NK-92 treated with Interleukin-12 subunit alpha and Interleukin-12 subunit beta, amount 100 ng/mL, for 24 hours (cell line): ENCODE results near the gene UNC5C.

Experiments
- DNase-seq: peaks from one replicate; lab custom pipeline; 2025; lab: John Stamatoyannopoulos, UW

The UNC5C gene

DNA sequence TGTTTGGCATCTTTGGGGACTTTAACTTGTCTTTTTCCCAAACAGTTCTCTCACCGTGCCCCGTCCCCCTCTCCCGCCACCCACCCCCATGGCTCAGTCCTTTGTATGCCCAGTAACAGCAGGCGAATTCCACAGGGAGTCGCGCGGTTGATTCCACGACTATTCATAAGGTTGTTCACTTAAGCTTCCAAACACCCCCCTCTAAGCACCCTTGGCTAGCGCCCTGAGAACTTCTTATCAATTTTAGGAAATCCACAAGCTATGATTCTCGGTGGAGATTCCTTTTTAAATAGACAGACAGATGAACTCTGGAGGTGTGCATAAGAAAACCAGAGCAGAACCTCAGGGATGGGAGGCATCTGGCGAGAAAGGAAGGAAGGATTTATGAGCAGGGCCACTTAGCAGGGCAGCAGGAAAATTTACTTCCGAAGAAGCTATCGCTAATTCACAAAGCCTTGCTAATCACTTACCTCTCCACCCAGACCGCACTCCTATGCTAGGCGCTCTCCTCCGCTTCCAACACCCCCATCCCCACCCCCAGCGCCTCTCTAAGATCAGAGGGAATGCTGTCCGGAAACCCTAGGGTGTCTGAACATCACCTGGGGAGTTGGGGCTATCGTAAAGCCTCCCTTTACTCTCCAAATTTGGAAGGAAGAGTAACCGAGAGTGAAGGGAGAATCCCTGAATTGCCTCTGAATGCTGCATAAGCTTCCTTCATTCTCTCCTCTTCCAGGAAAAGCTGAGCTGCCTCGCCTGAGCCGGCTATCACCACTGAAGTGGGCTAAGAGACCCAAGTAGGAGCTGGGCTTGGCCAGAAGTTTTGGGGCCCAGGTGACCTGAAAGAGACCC lies 1.7 kb downstream of the UNC5C start:
- DNase-seq, result no peak

DNA sequence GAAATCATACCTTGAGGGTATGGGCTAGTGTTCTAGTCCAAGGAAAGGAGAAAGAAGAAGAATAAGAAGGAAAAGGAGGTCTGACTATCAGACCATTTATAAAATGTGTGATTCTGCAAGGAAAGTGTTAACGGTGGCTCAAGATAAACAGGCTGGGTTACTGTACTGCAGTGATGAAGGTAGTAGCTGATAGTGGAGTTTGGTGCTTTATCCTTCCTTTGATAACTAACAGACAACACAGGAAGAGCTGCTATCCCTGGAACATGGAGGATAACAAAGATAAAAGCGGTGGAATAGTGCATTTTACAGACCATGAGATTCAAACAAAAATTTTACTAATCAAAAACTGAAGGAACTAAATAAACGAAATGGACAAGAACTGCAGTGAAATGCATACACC lies 2.6 kb downstream of the UNC5C start:
- DNase-seq, result no peak

DNA sequence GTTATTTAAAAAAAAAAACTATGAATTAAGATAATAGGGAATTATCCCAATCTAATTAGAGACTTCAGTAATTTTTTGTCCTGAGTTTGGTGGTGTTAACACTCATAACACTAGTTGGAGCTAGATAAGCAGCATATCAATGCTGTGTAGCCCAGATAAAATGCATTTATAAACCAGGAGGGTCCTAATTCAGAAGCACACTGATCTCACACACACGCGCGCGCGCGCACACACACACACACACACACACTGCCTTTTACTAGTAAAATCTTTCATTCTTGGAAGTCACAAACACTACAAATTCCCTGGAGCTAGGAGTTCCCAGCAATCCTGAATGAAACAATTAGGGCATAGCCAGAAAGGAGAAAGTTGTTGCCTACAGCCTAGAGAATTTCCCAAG lies 3.2 kb downstream of the UNC5C start:
- DNase-seq, result no peak

DNA sequence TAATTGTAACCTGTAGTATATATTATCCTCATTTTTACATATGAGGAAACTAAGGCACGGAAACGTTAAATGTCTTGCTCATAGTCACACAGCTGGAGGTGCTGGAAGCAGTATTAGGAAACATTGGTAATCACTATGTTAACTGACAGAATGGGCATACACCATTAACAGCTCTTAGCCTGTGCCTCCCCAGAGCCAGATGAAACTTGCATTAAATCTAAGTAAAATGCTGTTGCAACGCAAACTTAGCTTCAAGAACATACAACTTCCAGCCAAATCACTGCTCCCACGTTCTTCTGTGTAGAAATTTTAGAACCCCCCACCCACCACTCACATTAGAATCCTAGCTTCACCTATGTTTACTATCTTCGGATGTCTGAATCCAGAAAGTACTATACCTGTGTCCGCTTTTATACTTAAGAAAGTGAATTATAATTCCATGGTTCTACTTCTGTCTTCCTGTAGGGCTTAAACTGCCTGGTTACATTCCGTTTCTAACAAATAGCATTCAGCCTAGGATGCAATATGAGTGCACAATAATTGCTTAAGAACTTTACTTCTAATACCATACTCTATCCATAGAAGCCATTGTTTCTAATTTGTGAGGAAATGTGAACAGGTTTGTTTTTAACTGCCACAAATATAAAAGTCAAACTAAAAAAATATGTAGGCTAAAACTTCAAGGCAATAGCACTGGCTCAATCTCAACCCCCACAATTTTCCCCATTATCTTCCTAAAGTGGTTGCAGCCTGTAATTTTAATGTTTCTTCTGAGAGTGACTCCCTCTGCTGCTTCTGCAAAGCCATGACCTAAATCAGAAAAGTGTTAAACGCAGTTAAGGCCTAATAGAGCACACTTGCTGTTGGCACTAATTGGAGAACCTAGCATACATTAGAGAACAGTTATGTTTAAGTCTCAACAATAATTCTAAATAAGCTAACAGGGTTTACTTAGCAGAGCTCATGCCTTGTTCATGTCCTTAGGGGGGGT lies 4.4 kb downstream of the UNC5C start:
- no peak for DNase-seq

DNA sequence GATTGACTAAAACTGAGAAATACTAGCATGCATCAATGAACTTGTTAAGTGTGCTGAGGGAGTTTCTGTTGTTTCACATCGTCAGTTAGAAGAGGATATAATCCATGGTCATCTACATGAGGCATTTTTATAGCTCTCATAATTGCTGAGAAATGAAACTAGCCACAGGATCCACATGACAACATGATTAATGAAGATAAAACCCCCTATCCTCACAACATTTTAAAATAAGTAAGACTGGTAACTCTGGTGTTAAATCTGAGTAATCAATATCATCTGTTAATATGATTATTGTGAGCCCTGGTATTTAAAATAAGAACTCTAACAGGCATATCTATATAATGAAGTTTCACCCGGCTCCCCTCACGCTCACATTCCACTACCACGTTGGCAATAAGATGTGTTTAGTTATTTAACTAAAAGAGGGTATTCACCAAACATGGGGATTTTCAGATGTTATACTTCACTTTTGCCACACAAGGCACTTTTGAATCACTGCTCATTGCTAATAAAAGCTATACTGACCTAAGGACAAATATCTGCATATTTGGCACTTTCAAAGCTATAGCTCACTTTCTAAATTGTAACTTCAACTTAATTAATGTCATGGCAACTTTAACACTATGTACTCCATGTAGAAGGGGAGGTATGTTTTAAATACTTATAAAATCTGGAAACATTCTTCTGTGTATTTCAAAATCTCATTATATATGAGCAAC lies 6.7 kb downstream of the UNC5C start:
- DNase-seq, result no peak

DNA sequence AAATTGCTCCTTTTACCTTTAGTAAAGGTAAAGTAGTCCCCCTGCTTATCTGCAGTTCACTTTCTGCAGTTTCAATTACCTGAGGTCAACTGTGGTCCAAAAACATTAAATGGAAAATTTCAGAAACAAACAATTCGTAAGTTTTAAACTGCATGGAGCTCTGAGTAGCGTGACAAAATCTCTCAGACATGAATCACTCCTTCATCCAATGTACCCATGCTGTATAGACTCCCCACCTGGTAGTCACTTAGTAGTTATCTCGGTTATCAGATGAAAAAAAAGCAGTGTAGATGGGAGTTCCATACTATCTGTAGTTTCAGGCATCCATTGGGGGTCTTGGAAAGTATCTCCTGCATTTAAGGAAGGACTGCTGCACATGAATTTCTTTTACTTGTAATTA lies 7.7 kb downstream of the UNC5C start:
- DNase-seq, result no peak

DNA sequence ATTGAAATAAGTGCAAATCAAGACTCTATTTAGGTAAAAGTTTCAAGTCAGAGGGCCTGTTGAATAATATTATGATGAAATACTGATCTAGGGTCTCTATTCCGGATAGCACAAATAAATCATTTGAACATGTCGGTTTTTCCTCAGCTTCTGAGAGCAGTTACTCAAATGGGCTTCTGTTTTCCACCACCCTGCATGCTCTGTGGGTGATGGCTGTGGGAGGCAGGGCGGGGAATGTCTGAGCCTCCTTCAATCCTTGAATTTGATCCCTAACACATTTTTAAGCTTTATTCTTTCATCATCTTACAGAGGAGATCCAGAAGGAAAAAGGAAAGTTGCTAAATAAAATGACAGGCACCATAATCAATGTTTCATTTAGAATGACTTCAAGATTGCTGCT lies 8.5 kb downstream of the UNC5C start:
- DNase-seq, result no peak

DNA sequence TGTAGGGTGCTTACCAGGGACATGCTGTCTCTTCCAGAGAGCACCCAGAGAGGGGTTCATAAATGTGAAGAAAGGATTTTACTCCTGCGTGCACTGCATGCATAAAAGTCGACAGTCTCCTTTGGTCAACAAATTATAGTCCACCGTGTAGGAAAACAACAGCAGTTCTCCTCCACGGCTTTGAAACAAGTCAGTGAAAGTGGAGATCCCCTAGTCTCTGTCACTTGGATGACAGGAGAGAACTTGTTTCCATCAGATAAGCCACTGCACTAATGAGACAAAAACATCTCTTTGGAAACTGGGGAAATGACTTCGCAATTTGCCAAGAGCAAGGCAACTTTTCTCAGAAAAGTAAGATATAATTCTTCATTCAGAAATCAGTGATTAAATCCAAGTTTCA lies 9.7 kb downstream of the UNC5C start:
- no peak for DNase-seq

DNA sequence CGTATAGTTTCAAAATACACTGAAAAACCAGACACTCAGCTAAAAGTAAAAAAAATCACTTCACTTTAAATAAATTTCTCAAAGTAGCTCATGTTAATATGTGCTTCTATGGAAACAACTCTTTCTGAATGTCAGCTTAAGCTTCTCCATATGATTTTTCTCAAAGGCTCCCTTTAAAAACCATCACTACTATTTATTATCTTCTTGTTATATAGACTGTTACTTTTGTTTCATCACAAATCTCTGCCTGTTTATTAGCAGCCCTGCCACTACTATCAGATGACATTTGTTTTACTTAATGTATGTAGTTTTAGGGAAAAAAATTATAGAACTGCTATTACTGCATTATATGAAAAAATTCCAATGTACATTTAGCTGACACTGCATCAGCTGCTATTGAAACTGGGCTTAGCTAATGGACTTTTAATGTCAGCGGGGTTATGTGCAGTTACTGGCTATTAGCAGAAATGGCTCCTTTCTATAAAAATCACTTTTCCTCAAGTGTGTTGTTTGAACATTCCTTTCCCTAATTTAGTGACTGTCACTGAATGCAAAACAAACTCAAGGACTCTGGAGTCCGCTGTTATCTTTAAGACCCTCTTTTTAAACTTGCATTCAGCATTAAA lies 10.8 kb downstream of the UNC5C start:
- no peak for DNase-seq

DNA sequence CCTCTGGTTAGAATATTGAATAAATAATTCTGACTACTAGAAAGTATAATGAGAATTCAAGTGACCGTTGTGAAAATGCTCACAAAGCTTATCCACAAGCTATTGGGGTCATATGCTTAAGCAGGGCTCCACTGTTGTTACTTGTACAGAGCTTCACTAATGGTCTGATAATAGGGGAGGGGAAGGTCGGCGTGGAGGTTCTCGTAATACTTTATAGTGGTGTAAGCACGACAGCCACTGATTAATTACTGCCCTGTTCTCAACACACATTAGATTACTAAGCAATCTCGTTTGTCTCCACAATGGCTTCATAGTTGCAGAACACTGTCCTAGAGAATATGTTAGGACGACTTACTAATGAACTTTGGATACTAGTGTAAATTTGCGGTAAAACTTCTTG lies 11.6 kb downstream of the UNC5C start:
- no peak for DNase-seq

DNA sequence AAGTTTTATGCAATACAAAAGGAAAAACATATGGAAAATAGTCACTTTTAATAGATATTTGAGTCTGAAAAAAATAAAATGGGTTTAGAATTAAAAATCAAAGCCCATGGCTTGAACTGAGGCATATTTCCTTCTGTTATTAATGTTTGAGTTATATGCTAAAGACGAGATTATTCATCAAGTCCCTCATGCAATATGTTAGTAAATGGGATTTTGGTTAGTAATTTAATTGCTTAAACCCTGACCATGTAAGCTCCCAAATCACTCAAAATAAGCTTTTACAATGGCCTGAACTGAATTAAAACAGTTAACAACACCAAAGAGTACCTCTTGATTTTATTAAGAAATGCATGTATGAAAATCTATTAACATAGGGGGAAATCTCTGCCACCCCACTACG lies 12.1 kb downstream of the UNC5C start:
- no peak for DNase-seq

DNA sequence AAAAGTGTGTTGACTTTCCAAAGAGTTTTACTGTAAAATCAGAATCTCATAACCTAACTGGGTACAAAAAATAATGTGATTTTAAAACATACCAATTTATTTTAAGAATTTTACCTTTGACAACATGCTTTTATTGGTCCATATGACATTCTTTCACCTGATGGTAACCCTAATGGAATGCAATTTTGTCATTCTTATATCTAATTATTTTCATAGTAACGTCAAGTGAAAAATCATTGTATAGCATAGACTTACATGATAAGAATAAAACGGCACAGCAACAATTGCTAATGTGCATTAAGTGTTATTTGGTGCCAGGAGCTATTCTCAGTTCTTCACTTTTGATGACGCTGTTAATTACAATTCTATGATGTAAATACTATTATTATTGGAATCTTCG lies 13.6 kb downstream of the UNC5C start:
- DNase-seq, result no peak

DNA sequence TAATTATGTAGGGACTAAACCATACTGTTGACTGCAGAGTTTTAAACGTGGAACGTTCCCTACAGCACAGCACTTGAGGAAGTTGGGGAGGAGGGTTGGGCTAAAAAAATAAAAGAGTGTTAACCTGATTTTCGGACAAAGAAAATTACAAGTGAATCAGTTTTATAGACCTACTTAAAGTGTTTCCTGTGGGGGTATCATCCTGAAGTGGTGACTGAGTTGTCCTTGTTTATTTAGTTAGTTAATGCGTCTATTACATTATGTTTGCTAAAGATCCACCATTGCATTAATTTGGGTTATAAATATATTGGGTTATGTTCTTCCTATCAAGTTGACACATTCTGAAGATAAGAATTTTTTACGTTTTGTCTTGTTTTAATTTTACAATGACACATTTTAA lies 14.7 kb downstream of the UNC5C start:
- no peak for DNase-seq

DNA sequence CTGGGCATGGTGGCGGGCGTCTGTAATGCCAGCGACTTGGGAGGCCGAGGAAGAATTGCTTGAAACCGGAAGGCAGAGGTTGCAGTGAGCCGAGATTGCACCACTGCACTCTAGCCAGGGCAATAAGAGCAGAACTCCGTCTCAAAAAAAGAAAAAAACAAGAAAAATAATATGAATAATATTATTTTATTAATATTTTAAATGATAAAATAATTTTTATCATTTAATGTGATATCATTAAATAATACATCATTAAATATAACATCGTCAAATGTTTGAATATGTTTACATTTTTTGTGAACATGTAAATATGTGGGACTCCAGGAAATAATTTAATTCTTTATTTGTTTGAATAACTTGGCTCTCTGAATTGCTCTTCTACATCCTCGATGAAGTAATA lies 15.5 kb downstream of the UNC5C start:
- no peak for DNase-seq

DNA sequence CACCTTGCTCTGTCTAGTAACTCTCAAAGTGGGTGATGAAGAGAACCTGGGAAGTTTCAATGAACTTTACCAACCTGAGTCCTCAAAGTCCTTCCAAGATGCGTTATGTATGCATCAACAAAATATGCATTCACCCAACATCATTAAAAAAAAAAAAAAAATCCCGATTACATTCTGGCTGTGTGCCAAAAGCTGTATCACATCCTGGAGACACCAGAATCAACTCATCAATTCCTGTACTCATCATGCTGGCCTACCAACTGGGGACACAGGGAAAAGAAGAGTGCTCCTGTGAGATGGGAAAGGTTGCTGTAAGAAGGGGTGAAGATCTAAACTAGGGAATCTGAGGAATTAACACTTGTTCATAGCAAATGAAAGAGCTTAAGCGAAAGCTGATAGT lies 16.5 kb downstream of the UNC5C start:
- DNase-seq, result no peak

DNA sequence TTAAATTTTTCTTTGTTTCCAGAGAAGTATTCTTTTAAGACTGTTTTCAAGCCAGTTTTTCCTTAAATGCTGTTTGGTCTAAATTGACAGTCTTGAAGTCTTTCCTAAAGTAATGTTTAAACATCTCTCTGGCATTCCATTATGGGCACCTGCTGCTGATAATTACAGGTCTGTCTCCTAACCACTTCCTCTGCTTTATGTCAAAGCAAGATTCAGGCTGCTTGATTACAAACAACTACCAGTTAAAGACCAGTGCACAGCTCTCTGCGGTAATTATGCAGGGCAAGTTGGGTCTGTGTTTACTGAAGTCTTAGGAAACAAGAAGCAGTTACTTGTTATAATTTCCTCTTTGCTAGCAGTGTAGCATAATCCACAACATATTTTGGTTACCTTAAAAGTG lies 17.6 kb downstream of the UNC5C start:
- DNase-seq, result no peak

DNA sequence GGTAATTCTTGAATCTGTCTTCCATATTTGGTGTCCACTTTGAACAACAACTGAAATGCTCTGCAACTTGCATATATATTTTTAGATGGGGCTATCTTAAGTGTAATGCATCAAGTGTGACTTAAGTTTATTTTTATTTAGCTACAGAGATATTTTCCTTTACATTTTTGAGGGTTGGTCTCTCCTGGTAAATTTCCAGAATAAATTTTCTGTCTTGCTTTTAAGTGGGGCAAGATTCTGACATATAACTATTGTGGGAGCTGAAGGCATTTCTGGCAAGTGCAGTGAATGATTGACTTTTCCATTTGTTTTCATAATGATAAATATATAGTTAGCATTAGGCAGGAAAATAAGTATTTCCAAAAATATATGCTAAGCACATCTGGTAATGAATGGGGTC lies 18.8 kb downstream of the UNC5C start:
- no peak for DNase-seq

DNA sequence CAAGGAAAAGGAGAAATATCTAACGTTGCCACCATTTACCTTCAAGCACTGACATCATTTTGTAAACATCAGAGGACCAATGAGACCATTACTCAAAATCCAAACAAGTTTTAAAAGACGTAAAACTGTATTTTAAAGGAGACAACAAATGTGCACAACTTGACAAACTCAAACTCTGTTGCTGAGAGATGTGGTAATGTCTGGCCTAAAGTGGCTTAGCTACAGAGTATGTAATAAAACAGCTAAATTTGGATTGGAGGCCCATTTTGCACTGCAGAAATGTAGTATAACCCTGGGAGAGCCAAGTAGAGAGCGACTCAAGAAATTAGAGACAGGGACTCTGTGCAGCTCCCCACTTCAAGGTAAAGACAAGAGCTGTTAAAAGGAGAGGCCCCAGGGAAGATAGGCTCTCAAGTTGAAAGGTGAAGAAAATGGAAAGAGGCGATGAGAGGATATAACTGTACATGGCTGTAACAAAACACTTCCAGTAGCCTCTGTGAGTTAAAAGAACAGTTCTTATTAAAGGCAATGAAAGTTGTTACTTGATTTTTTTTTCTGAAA lies 20.3 kb downstream of the UNC5C start:
- no peak for DNase-seq

DNA sequence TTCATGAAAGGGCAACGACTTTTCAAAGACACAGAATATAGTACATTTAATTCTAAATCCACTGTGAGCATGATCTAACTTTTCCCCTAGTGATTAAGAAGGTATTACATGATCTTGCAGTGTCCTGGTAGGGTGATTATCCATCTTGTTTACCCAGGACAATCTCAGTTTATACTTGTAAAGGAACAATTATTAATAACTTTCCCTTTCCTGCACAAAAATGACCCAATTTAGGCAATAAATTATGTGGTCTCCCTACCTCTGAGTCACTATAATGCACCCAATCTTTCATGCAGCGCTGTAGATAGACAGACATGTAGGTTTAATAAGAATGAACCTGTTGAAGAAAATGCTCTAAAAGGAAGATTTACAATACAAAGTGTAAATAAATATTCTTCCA lies 22.7 kb downstream of the UNC5C start:
- no peak for DNase-seq

DNA sequence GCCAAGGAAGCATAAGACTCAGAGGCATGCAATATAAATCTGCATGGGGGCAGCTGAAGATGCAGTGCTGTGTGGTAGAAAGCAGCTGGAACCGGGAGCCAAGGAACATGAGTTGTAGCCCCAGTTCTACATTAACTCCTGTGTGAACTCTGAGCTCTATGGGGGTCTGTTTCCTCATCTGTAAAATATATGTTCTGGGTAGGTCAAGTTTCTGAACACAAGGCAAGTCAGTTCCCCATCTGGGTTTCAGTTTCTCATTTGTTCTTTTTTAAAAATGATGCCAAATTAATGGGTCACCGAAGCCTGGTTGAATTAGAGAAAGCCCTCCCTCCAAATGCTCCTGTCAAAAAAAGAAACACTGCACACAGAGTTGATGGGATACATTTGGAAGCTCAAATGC lies 24.0 kb downstream of the UNC5C start:
- DNase-seq, result no peak

DNA sequence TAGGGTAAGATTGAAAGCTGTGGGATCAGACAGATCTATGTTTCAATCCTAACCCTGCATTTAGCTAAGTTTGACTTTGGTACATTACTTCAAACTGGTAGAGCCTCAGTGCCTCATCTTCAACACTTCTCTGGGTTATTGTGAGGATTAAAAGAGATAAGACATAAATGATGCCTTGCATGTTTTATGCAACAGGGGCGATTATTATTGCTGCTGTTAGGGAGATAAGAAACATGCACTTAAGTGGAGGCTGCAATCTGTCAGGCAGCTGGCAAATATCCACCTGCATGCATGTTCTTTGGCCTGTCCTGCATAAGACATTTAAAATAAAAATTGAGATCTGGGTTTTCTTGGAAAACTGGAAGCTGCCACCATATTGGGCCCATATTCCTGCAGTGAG lies 24.6 kb downstream of the UNC5C start:
- DNase-seq, result no peak
